GM15510 (cell line): ENCODE measurements around the gene KANSL1.

Experiments used
- POLR2A ChIP-seq: IDR thresholded peaks from 3 replicates; pipeline ENCODE4 v1.6.1; 2011; ENCODE audit warnings: borderline replicate concordance; ENCODE audit not compliant: insufficient read length; ENCODE audit errors: extremely low read depth

Gene KANSL1

DNA sequence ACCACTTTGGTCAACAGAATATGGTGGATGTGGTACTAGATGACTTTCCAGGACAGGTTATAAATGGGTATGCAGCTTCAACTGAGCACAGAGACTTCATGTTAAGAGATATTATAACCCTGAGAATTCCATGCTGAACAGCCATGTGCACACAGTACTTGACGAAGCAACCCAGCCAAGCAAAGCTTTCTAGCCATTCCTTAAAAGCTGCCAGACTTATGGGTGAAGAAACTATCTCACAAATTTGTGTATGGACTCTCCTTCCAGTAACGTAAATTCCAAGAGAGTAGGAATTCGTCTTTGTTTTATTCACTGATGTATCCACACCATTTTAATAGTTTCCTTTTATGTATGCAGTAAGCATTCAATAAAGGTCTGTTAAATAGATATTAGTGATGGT, 76.1 kb downstream of the KANSL1 start:
- TF ChIP-seq POLR2A: no peak

- no peak for TF ChIP-seq POLR2A
Observed at GRCh38 chr17:46115699-46116098, 77.5 kb downstream of the KANSL1 start.

DNA sequence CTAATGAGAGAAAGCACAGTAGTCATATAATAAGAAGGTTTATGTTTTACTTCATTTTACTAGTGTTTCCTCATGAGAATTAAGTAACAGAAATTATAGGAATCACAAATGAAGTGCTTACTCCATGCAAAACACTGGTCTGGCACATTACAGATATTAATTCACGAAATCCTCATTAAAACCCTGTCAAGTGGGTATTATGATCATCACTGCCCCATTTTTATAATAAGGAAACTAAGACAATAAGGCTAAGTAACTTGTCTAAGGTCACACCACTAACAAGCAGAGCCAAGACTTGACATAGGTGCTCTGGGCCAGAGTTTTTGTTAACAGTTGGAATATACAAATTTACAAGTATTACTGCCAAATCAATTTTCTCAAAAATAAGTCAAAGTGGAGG, 83.0 kb downstream of the KANSL1 start:
- TF ChIP-seq POLR2A: no peak

DNA sequence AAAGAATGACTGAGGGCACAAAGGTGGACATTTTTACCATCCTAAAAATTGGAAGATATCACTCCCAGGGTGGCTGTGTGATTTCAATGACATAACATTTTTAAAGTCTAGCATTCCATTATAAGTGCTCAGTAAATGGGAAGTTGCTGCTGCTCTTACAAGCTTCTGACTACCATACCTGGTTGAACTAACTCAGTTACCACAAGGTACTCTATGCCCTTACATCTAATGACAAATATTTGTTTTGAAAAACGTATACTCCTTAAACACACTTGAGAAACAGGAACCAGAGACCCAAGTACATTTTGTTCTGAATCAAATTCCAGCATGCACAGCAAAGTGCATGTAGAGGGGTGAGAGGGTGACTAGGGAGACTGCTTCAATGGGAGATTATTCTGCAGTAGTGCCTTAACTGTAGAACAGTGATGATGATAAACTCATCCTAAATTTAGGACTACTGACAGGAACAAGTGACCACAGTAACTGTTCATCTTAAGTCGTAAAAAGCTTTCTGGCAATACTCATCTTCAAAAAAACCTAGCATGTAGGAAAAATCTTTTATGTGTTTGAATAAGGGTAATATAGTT, 83.5 kb downstream of the KANSL1 start:
- TF ChIP-seq POLR2A: no peak

DNA sequence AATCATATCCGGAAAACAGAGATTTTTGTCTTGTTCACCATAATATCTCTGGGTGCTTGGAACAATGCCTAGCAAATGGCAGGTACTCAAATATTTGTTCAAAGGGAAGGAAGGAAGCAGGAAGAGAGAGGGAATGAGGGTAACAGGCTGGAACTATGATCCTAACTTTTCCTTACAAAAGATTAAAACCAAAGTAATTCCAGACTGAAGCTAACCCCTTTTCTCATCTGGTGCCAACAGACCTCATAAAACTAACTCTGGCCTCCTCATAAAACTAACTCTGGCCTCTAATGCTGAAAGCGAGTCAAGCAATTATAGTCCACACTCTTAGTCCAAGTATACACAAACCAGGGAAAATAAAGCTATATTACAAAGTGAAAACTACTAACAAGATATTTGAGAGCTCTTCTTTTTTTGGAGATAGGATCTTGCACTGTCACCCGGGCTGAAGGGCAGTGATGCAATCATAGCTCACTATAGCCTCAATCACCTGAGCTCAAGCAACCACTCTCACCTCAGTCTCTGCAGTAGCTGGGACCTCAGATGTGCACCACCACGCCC, 84.6 kb downstream of the KANSL1 start:
- TF ChIP-seq POLR2A: no peak

GRCh38 chr17:46108120-46108519, 85.1 kb downstream of the KANSL1 start:
- no peak for TF ChIP-seq POLR2A

DNA sequence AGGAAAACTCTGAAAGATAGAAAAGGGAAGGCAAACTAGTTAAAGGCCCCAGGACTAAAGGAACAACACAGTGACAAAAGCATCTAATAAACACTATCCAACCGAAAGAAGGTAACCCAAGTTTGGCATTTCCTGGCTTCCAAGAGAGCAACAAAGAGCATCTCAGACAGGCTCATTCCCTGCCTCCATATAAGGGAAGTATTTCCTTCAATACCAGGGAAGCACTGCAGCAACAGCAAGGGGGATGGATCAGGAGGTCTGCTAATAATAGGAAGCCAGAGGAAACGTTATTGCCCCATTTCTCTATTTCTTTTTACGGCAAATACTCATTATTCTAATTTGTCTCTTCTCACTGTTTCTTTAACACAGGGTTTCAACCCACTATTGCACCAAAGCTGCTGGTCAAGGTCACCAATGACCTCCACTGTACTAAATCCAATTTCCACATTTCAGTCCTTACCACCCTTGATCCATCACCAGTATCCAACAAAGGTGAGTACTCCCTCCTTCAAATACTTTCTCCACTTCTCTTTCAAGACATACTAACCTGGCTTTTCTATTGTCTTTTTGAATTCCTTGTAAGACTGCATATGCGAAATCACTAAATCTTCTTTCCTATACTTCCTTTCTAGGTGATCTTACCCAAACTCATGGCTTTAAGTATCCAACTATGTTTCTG, 86.1 kb downstream of the KANSL1 start:
- no peak for TF ChIP-seq POLR2A

GRCh38 chr17:46100590-46100989, 92.6 kb downstream of the KANSL1 start:
- no peak for TF ChIP-seq POLR2A

DNA sequence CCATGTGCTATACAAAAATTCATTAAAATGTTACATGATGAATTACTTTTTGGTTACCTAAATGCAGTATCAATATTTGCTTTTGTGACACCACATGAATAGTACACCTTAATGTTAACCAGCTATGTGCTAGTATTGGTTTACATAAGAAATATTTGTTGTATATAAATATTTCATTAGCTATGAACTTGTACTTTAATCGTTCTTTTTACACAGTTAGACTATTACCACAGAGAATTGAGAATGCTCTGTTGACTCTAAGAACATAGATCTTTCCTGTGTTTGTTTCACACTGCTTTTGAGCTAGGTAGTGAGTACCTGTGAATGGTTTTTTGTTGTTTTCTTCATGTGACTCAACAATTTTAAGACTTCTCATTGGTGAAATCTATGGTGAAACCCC, 93.4 kb downstream of the KANSL1 start:
- TF ChIP-seq POLR2A: no peak

DNA sequence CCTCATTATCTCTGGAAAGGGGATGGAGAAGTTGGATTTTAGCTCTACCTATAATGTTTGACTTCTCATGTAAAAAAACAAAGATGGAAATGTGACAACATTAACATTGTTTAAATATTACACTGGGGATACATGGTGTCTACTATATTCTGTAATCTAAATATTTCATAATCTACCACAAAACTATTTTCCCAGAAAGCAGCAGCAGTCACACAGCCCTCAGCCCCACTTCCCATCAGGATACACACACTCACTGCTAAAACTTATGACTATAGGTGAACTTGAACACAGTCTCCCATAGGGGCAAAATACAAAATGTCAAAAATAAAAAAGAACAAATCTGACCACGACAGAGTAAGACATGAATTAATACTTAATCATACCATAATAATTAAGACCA, 95.7 kb downstream of the KANSL1 start:
- TF ChIP-seq POLR2A: no peak

DNA sequence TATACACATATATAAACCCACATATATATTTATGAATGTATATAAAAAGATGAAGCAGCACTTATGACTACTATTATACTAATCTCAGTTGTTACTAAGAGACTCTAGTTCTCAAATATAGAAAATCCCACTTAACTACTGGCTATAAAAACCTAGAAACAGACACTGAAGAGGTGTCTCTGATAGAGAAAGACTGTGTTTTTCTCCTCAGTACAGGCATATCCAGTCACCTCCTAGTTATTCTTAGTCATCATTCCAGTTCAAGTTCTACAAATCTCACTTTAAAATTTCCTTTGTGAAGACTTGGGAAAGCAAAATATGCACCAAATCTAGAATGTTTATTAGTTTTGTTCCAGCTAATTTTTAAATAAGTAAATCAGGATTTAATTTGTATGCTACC, 100.2 kb downstream of the KANSL1 start:
- no peak for TF ChIP-seq POLR2A

DNA sequence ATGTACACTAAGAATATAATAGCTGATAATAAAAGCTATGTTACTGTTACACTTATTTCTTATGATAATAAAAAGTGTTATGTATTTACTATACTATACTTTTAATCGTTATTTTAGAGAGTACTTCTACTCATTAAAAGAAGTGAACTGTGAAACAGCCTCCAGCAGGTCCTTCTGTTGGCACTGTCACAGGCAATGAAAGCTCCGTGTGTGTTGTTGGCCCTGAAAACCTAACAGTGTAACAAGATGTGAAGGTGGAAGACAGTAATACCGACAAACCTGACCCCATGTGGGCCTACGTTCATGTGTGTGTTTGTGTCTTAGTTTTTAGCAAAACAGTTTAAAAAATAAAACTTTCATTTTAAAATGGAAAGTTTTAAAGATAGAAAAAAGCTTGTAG, 102.4 kb downstream of the KANSL1 start:
- no peak for TF ChIP-seq POLR2A

GRCh38 chr17:46089389-46089965, 103.8 kb downstream of the KANSL1 start:
- TF ChIP-seq POLR2A: no peak

- TF ChIP-seq POLR2A: no peak
Observed at GRCh38 chr17:46088595-46088994, 104.6 kb downstream of the KANSL1 start.

DNA sequence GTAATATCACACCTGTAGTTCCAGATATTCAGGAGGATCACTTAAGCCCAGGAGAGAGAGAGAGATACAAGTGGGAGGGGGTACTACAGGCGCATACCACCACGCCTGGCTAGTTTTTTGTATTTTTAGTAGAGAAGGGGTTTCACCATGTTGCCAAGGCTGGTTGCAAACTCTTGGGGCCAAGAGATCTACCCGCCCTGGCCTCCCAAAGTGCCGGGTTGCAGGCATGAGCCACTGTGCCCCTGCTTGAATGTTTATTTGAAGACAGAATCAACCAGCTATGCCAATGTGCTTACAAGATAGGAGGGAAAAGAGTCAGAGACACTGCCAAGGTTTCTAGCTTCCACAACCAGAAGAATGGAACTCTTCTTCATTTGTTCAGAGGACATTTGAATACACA, 106.4 kb downstream of the KANSL1 start:
- TF ChIP-seq POLR2A: no peak

DNA sequence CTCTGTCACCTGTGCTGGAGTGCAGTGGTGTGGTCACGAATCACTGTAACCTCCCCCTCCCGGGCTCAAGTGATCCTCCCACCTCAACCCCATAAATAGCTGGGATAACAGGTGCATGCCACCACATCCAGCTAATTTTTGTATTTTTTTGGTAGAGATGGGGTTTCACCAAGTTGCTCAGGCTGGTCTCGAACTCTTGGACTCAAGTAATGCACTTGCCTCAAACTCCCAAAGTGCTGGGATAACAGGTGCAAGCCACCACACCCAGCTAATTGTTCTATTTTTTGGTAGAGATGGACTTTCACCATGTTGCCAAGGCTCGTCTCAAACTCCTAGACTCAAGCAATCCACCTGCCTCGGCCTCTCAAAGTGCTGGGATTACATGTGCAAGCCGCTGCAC, 107.7 kb downstream of the KANSL1 start:
- no peak for TF ChIP-seq POLR2A
